Erythroblast (primary cell): ENCODE data around the gene UBA52.
A peak's percentile ranks its signal among the peaks of the same experiment; 100 is the strongest.
"Not testable (repeated sequence)": the region's sequence is repeated elsewhere in the genome, so short reads cannot be mapped to it uniquely, and the experiment has no call there.

ENCODE experiments used
- DNase-seq, 2 experiments: peaks; one replicate each; lab custom pipeline; 2025; lab: John Stamatoyannopoulos, UW
- GATA1 ChIP-seq: IDR thresholded peaks from 2 replicates; pipeline ENCODE4 v1.6.1; 2011; ENCODE audit warnings: low read depth, mild to moderate bottlenecking, control low read depth, low read length, moderate library complexity
- POLR2A ChIP-seq: IDR thresholded peaks from 2 replicates; pipeline ENCODE4 v1.6.1; 2011; ENCODE audit warnings: mild to moderate bottlenecking, low read length

UBA52 gene

DNA sequence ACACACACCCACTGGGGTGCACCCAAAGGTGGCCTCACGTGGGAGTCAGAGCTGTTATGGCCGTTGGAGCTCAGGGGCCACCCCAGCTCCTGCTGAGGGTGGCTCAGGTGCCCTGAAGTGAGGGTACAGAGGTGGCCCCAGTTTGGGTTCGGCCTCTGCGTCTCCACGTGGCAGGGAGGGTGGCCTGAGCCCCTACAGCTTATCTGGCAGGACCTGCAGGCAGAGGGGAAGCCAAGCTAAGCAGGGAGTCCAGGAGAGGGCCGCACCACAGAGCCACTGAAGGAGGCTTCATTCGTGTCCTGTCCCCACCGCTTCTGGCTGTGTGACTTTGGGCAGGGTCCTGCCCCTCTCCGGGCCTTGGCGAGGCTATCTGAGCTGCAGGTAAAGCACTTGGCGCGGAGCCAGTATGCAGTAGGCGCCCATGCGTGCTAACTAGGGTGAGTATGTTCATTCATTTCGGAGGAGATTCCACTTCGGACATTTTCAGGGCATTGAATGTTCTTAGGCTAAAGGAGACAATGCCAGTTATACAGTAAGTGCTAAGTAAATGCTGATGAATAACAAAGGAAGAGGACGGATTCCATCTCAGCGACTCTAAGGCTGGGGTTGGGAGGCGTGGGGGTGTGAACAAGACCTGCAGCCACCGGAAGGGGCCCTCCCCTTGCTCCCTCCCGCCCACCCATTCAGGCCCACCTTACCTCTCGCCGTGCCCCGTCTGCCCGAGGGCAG, 21.9 kb downstream of the UBA52 start:
- no peak for TF ChIP-seq POLR2A
- TF ChIP-seq GATA1, result no peak
- no peak for DNase-seq

- TF ChIP-seq GATA1, result no peak
- peak; percentile 74 to 82 for DNase-seq
These were observed 22.6 kb downstream of the UBA52 start for GRCh38 chr19:18594096-18594823.

DNA sequence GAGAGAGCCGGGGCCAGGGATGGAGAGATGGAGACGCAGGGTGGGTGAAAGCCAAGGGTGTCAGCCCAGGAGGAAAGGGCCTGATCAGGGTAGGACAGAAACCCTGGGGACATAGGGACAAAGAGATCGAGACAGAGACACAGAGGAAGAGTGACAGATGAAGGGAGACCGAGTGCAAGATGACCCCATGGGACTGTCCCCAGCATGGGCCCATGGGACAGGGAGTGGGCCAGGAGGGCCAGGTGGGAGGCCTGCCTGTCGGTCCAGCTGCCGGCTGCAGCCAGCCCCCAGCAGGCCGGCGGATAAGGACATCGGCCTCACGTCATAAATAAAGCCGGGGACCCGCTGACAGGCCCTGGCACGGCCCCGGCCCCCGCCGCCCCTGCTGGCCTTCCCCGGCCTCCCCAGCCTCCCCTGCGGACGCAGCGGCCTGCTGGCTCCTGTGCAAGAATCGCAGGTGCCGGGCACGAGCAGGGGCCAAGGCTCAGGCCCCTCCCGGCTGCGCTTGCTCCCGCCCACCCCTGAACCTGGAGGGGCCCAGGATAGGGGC, 23.2 kb downstream of the UBA52 start:
- TF ChIP-seq GATA1, result no peak
- TF ChIP-seq POLR2A, result no peak
- no peak for DNase-seq

DNA sequence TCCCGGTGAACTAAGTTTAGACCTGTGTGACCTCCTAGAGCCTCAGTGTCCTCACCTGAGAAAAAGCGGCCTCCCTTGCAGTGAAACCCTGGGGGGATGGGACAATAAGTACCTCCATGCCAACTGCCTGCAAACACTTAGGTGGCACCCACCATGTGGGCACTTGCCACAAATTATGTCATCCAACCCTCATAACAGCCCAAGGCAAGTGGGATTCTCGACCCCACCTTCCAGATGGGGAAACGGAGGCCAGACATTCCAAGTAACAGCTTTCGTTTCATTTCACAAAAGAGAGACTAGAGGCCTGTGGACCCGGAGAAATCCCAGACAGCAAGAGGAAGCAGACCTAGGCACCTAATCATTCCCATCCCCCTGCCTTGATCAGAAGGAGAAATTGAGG, 23.8 kb downstream of the UBA52 start:
- DNase-seq, result no peak
- TF ChIP-seq GATA1 (no peak), POLR2A (no peak)

DNA sequence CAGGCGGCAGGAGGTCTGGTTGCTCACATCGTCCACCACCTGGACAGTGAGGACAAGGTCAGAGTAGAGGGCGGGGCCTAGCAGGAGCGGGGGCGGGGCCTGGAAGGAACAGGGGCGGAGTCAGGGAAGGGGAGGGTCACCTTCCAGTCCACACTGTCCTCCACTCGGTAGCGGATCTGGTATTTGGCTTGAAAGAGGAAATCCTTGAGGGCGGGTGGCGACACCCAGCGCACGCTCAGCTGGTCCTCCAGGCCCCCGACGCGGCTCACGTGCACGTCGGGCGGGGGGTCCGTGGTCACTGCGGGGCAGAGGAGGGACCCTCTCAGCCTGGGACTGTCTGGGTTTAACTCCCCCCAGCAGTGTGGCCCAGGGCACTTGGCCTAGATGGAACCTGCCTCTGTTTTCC, 25.1 kb downstream of the UBA52 start:
- TF ChIP-seq GATA1, result no peak
- no peak for TF ChIP-seq POLR2A
- DNase-seq, result peak in 1 of 2 experiments; percentile 64

GRCh38 chr19:18597809-18598660, 26.4 kb downstream of the UBA52 start:
- TF ChIP-seq GATA1, result no peak
- TF ChIP-seq POLR2A, result no peak
- no peak for DNase-seq

DNA sequence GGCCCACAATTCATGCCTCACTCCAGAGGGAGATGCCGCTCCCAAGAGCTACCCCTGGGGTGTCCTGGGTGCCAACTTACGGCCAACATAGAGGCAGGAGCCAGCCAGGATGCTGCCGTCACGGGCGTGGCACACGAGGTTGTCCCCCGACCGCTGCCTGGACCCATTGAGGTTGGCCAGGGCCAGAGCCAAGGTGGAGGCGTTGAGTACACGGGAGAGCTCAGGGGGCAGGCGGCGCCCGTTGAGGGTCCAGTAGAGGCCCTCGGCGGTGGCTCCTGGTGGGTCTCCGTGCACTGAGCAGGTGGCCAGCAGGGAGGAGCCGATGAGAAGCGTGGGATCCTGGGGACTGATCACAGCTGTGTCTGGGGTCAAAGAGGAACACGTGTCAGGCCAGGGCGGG, 27.8 kb downstream of the UBA52 start:
- DNase-seq, result no peak
- no peak for TF ChIP-seq POLR2A
- TF ChIP-seq GATA1, result no peak

- not testable (repeated sequence) for DNase-seq
These were observed 29.2 kb downstream of the UBA52 start for GRCh38 chr19:18600692-18601397.

GRCh38 chr19:18601875-18602274, 30.2 kb downstream of the UBA52 start:
- no peak for DNase-seq
- TF ChIP-seq GATA1 (no peak), POLR2A (no peak)

DNA sequence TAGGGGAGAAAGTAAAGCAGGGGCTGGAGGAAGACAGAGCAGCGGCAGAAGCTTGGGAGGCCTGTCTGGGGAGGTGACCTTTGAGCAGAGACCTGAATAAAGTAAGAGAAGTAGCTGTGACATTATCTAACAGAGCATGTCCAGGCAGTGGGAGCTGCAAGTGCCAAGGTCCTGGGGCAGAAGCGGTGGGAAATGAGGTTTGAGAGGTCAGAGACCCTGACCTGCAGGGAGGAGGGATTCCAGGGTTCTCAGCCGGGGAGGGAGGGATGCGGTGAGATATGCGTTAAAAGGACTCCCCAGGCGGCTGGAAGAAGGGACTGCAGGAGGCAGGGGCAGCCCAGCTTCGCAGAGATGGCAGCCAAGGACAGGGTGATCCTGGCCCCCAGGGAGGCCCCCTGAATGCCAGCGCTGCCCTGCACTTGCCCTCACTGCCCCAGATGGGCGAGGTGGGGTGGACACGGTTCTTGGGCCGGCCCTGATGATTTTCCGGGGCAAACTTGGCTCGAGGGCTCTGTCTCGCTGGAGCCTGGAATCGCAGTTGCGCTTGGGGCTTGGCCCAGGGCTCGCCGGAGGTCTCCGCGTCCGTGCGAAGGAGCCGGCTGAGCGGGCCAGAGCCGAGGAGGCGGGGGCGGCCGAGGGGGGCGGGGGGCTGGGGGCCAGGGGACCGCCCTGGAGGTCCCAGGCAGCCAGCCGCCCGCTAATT, 31.7 kb downstream of the UBA52 start:
- TF ChIP-seq POLR2A, result no peak
- no peak for TF ChIP-seq GATA1
- DNase-seq, result peak in 1 of 2 experiments; percentile 54

- no peak for DNase-seq
- no peak for TF ChIP-seq GATA1
- TF ChIP-seq POLR2A, result no peak
These were observed 32.5 kb downstream of the UBA52 start for GRCh38 chr19:18603958-18604819.

GRCh38 chr19:18604820-18605159, 33.1 kb downstream of the UBA52 start:
- TF ChIP-seq GATA1 (no peak), POLR2A (no peak)
- no peak for DNase-seq

DNA sequence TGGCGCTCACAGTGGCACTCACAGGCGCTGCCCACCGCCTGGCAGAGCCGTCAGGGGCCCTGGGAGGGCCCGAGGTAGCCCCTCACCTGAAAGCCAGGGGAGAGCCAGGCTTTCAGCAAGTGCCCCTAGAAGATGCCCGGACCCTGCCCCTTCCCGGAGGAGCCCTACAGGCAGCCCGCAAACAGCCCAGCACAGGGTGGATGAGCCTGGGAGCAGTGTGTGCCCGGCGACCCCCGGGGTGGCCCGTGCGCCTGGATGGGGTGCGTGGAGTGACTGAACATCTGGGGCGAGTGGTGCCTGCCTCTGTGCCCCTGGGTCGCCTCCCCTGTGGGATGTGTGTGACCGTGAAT, 33.5 kb downstream of the UBA52 start:
- TF ChIP-seq POLR2A (no peak), GATA1 (no peak)
- no peak for DNase-seq
